IMR-90 (cell line): ENCODE results near the gene SPZ1. TPM values are rescaled to one million over a fixed set of nuclear protein-coding genes. Genes with fewer than 3 reads are reported as not detected.

Experiments
- ATAC-seq: fragments of 200-7000 bp; cut with Tn5 transposase; 2 replicates; pipeline ENCODE4 v1.9.1; 2020; ENCODE audit warnings: low read depth, mild to moderate bottlenecking, moderate library complexity
- BruUV-seq: library from RNA; stranded (reverse); fragments of 400-500 nt; replicated peaks from 2 replicates; lab custom pipeline; 2021; lab: Mats Ljungman, UMichigan
- CTCF ChIA-PET: fragments of 300-600 bp; formaldehyde crosslinking; extraction: SDS; loops from one replicate; lab custom pipeline; 2021; ENCODE audit warnings: antibody characterized with exemption; lab: Yijun Ruan, JAX
- POLR2A ChIA-PET: fragments of 300-600 bp; sonication (Branson Sonifier 250); formaldehyde crosslinking; loops from one replicate; lab custom pipeline; 2022; ENCODE audit warnings: antibody characterized with exemption; ENCODE audit not compliant: unreplicated experiment; lab: Charles Lee
- DNase-seq: peaks from one replicate; pipeline ENCODE4 v3.0.0; 2013
- H2AFZ ChIP-seq: replicated peaks from 2 replicates; pipeline ENCODE3; 2013; ENCODE audit warnings: low read length, mild to moderate bottlenecking; ENCODE audit not compliant: poor library complexity
- H2AK5ac ChIP-seq: 2 replicates; pipeline ENCODE4 v1.6.1; 2013; ENCODE audit warnings: low read depth, low read length, inconsistent platforms
- H2AK9ac ChIP-seq: replicated peaks from 2 replicates; pipeline ENCODE3; 2013; ENCODE audit warnings: mild to moderate bottlenecking, low read depth, low read length, moderate library complexity; ENCODE audit not compliant: poor library complexity
- H2BK120ac ChIP-seq: 2 replicates; pipeline ENCODE4 v1.6.1; 2013; ENCODE audit warnings: low read depth, low read length, inconsistent platforms
- H2BK15ac ChIP-seq: 3 replicates; pipeline ENCODE4 v1.6.1; 2013; ENCODE audit warnings: low read depth, low read length, inconsistent platforms
- H2BK20ac ChIP-seq: 2 replicates; pipeline ENCODE4 v1.6.1; 2013; ENCODE audit warnings: low read depth, mild to moderate bottlenecking, inconsistent platforms, low read length, moderate library complexity
- H2BK5ac ChIP-seq: 2 replicates; pipeline ENCODE4 v1.6.1; 2013; ENCODE audit warnings: mild to moderate bottlenecking, low read depth, low read length, inconsistent platforms; ENCODE audit not compliant: poor library complexity, severe bottlenecking
- H3K14ac ChIP-seq: replicated peaks from 2 replicates; pipeline ENCODE4 v1.6.1; 2013; ENCODE audit warnings: low read depth, low read length, inconsistent platforms
- H3K18ac ChIP-seq: 2 replicates; pipeline ENCODE4 v1.6.1; 2013; ENCODE audit warnings: low read depth, low read length, control low read depth
- H3K23ac ChIP-seq: 2 replicates; pipeline ENCODE4 v1.6.1; 2013; ENCODE audit warnings: low read depth, low read length, inconsistent platforms
- H3K27ac ChIP-seq: 2 replicates; pipeline ENCODE4 v1.5.1; 2013; ENCODE audit warnings: mild to moderate bottlenecking, control low read depth, low read length; ENCODE audit not compliant: insufficient read depth
- H3K27me3 ChIP-seq: 2 replicates; pipeline ENCODE4 v1.6.1; 2013; ENCODE audit warnings: low read length; ENCODE audit not compliant: control insufficient read depth, insufficient read depth
- H3K36me3 ChIP-seq: 2 replicates; pipeline ENCODE4 v1.6.1; 2013; ENCODE audit warnings: low read length, mixed read lengths; ENCODE audit not compliant: control insufficient read depth, insufficient read depth
- H3K4ac ChIP-seq: 2 replicates; pipeline ENCODE4 v1.6.1; 2013; ENCODE audit warnings: low read depth, low read length, inconsistent platforms
- H3K4me1 ChIP-seq: 2 replicates; pipeline ENCODE4 v1.6.1; 2013; ENCODE audit warnings: low read length, mixed read lengths; ENCODE audit not compliant: control insufficient read depth, insufficient read depth
- H3K4me2 ChIP-seq: 2 replicates; pipeline ENCODE4 v1.6.1; 2013; ENCODE audit warnings: low read depth, mild to moderate bottlenecking, control low read depth, low read length, moderate library complexity
- H3K4me3 ChIP-seq: 2 replicates; pipeline ENCODE4 v1.5.1; 2013; ENCODE audit warnings: low read depth, mild to moderate bottlenecking, control low read depth, low read length, moderate library complexity; ENCODE audit not compliant: insufficient read depth
- H3K56ac ChIP-seq: 2 replicates; pipeline ENCODE4 v1.6.1; 2013; ENCODE audit warnings: low read length, inconsistent platforms; ENCODE audit not compliant: insufficient read depth; ENCODE audit errors: extremely low read depth
- H3K79me1 ChIP-seq, 2 experiments: 2 replicates each; pipeline ENCODE4 v1.6.1; 2013; ENCODE audit warnings: low read length in 2 of 2, inconsistent platforms in 1 of 2, low read depth in 1 of 2
- H3K9ac ChIP-seq: 2 replicates; pipeline ENCODE4 v1.6.1; 2013; ENCODE audit warnings: low read depth, low read length, control low read depth
- H3K9me1 ChIP-seq: 2 replicates; pipeline ENCODE4 v1.6.1; 2013; ENCODE audit warnings: low read length, inconsistent platforms; ENCODE audit not compliant: insufficient read depth
- H3K9me3 ChIP-seq: 2 replicates; pipeline ENCODE4 v1.6.1; 2013; ENCODE audit warnings: low read length; ENCODE audit not compliant: control insufficient read depth, insufficient read depth
- H4K20me1 ChIP-seq: 2 replicates; pipeline ENCODE4 v1.6.1; 2013; ENCODE audit warnings: low read length, inconsistent platforms; ENCODE audit not compliant: insufficient read depth
- H4K5ac ChIP-seq: 2 replicates; pipeline ENCODE4 v1.6.1; 2013; ENCODE audit warnings: mild to moderate bottlenecking, low read depth, low read length, control low read depth
- H4K8ac ChIP-seq, 2 experiments: 2 replicates each; pipeline ENCODE4 v1.6.1; 2013; ENCODE audit warnings: low read depth in 2 of 2, low read length in 2 of 2, control low read depth in 1 of 2, inconsistent platforms in 1 of 2
- H4K91ac ChIP-seq: 2 replicates; pipeline ENCODE4 v1.6.1; 2013; ENCODE audit warnings: low read depth, low read length, inconsistent platforms; ENCODE audit not compliant: insufficient read depth
- BHLHE40 ChIP-seq: fragments of 150-350 bp; IDR thresholded peaks from 2 replicates; pipeline ENCODE4 v1.6.1; 2016; ENCODE audit warnings: mild to moderate bottlenecking, low read depth, low read length
- CEBPB ChIP-seq: IDR thresholded peaks from 2 replicates; pipeline ENCODE4 v1.6.1; 2012; ENCODE audit warnings: low read depth, low read length, improper control_type of control experiment
- CHD1 ChIP-seq: IDR thresholded peaks from 2 replicates; pipeline ENCODE4 v1.6.1; 2012; ENCODE audit warnings: low read depth, low read length, improper control_type of control experiment
- FOS ChIP-seq: fragments of 150-350 bp; IDR thresholded peaks from 2 replicates; pipeline ENCODE4 v1.6.1; 2016; ENCODE audit warnings: low read depth, low read length
- MAFK ChIP-seq: IDR thresholded peaks from 2 replicates; pipeline ENCODE4 v1.6.1; 2012; ENCODE audit warnings: low read depth, low read length, improper control_type of control experiment
- MAZ ChIP-seq: IDR thresholded peaks from 2 replicates; pipeline ENCODE4 v1.6.1; 2012; ENCODE audit warnings: low read depth, mild to moderate bottlenecking, low read length, improper control_type of control experiment, moderate library complexity, borderline replicate concordance
- MXI1 ChIP-seq: IDR thresholded peaks from 2 replicates; pipeline ENCODE4 v1.6.1; 2012; ENCODE audit warnings: low read depth, mild to moderate bottlenecking, low read length, moderate library complexity, borderline replicate concordance
- NFE2L2 ChIP-seq: fragments of 150-350 bp; IDR thresholded peaks from 2 replicates; pipeline ENCODE4 v1.6.1; 2016; ENCODE audit warnings: low read depth, mild to moderate bottlenecking, low read length
- POLR2A ChIP-seq: IDR thresholded peaks from 2 replicates; pipeline ENCODE4 v1.6.1; 2012; ENCODE audit warnings: mild to moderate bottlenecking, low read depth, low read length
- RAD21 ChIP-seq: IDR thresholded peaks from 2 replicates; pipeline ENCODE4 v1.6.1; 2012; ENCODE audit warnings: low read length, improper control_type of control experiment
- RCOR1 ChIP-seq: IDR thresholded peaks from 2 replicates; pipeline ENCODE4 v1.6.1; 2012; ENCODE audit warnings: mild to moderate bottlenecking, low read length, improper control_type of control experiment; ENCODE audit not compliant: insufficient replicate concordance
- RFX5 ChIP-seq: IDR thresholded peaks from 2 replicates; pipeline ENCODE4 v1.8.0; 2012; ENCODE audit warnings: low read depth, mild to moderate bottlenecking, low read length, moderate library complexity
- SMC3 ChIP-seq: fragments of 150-350 bp; IDR thresholded peaks from 2 replicates; pipeline ENCODE4 v1.6.1; 2016; ENCODE audit warnings: low read depth, mild to moderate bottlenecking, antibody characterized with exemption, low read length, moderate library complexity
- dilution Hi-C: fragments of 300-500 bp; cut with HindIII; formaldehyde crosslinking; loops from one replicate; pipeline ENCODE4 v1.14.3; 2018; ENCODE audit warnings: low sequenced_read_pairs; ENCODE audit not compliant: unreplicated experiment
- in situ Hi-C: fragments of 300-500 bp; cut with MboI; formaldehyde crosslinking; loops from 3 replicates; pipeline ENCODE4 v1.14.3; 2019; ENCODE audit warnings: low sequenced_read_pairs, inconsistent platforms, mixed read lengths
- intact Hi-C: fragments of 100-400 bp; cut with micrococcal nuclease; formaldehyde crosslinking; loops from 2 replicates; pipeline ENCODE4 v1.10.0; 2022
- polyA plus RNA-seq, 3 experiments: library from polyadenylated mRNA; depleted of rRNA; stranded (reverse); fragments of >200 nt; gene quantifications; 2 replicates each; pipeline ENCODE4 v1.2.3, GENCODE V29; 2012; ENCODE audit warnings: low replicate concordance in 1 of 3
- total RNA-seq: library from RNA; depleted of rRNA; stranded (reverse); fragments of >200 nt; gene quantifications from 2 replicates; pipeline ENCODE4 v1.2.3, GENCODE V29; 2012
- TF ChIP-seq, protein P1 (sequence below): fragments of 150-350 bp; IDR thresholded peaks from 2 replicates; pipeline ENCODE4 v1.6.1; 2017; ENCODE audit warnings: mild to moderate bottlenecking, antibody characterized with exemption, low read length, low read depth
- TF ChIP-seq, protein P2 (sequence below): fragments of 150-350 bp; IDR thresholded peaks from 2 replicates; pipeline ENCODE4 v1.6.1; 2016; ENCODE audit warnings: low read depth, mild to moderate bottlenecking, low read length, moderate library complexity, borderline replicate concordance
- TF ChIP-seq, protein P3 (sequence below): conservative IDR thresholded peaks from 2 replicates; pipeline ENCODE4 v1.5.1; 2012; ENCODE audit warnings: mild to moderate bottlenecking, low read depth, low read length, improper control_type of control experiment

SPZ1 gene
- total and polyA plus RNA-seq, 2 of the 4 experiments (the other 2 are of a cell fraction) = not detected

DNA sequence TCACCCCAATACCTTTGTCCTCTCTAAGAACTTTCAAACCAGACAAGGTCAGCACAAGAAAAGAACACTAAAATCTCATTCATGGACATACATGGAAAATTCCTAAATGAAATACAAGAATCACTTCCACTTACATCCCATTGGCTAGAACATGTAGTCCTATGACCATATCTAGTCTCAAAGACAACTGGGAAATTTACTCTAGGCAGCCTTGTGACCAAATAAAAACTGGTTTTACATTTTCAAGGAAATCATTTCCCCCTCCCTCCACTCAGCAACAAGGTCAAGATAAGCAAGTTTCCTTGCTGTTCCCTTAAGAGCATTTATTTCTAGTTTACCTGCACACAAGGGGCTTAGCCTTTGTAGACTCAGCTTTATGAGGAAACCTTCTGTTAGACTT is 43.6 kb upstream of the SPZ1 start:
- H4K8ac ChIP-seq = no peak overlapping the region
- no TSS peak for BruUV-seq
- H3K4ac ChIP-seq = no peak overlapping the region
- no peak overlapping the region for H3K27ac ChIP-seq
- POLR2A ChIA-PET = no interaction called here
- H3K9me1 ChIP-seq = no peaks in the 10 kb centered on the region
- dilution Hi-C loops = no loop called here
- intact Hi-C loops = no loop called here
- no peak for TF ChIP-seq RCOR1
- TF ChIP-seq, protein P1, sequence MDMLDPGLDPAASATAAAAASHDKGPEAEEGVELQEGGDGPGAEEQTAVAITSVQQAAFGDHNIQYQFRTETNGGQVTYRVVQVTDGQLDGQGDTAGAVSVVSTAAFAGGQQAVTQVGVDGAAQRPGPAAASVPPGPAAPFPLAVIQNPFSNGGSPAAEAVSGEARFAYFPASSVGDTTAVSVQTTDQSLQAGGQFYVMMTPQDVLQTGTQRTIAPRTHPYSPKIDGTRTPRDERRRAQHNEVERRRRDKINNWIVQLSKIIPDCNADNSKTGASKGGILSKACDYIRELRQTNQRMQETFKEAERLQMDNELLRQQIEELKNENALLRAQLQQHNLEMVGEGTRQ = no peak
- no peak for TF ChIP-seq MAFK
- TF ChIP-seq RFX5 = no peak
- TF ChIP-seq, protein P2, sequence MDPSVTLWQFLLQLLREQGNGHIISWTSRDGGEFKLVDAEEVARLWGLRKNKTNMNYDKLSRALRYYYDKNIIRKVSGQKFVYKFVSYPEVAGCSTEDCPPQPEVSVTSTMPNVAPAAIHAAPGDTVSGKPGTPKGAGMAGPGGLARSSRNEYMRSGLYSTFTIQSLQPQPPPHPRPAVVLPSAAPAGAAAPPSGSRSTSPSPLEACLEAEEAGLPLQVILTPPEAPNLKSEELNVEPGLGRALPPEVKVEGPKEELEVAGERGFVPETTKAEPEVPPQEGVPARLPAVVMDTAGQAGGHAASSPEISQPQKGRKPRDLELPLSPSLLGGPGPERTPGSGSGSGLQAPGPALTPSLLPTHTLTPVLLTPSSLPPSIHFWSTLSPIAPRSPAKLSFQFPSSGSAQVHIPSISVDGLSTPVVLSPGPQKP = no peak
- TF ChIP-seq BHLHE40 = no peak
- no peak for TF ChIP-seq NFE2L2
- TF ChIP-seq MAZ = no peak
- TF ChIP-seq RAD21 = no peak
- TF ChIP-seq FOS = no peak
- no peak for TF ChIP-seq CEBPB
- no peak for TF ChIP-seq SMC3
- no peak for TF ChIP-seq MXI1
- TF ChIP-seq, protein P3, sequence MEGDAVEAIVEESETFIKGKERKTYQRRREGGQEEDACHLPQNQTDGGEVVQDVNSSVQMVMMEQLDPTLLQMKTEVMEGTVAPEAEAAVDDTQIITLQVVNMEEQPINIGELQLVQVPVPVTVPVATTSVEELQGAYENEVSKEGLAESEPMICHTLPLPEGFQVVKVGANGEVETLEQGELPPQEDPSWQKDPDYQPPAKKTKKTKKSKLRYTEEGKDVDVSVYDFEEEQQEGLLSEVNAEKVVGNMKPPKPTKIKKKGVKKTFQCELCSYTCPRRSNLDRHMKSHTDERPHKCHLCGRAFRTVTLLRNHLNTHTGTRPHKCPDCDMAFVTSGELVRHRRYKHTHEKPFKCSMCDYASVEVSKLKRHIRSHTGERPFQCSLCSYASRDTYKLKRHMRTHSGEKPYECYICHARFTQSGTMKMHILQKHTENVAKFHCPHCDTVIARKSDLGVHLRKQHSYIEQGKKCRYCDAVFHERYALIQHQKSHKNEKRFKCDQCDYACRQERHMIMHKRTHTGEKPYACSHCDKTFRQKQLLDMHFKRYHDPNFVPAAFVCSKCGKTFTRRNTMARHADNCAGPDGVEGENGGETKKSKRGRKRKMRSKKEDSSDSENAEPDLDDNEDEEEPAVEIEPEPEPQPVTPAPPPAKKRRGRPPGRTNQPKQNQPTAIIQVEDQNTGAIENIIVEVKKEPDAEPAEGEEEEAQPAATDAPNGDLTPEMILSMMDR = no peak
- no peak for TF ChIP-seq CHD1
- TF ChIP-seq POLR2A = no peak
- H4K20me1 ChIP-seq = no peaks in the 10 kb centered on the region
- H2AK5ac ChIP-seq = no peak overlapping the region
- no peak overlapping the region for H3K56ac ChIP-seq
- H2BK15ac ChIP-seq = no peak overlapping the region
- H2BK20ac ChIP-seq = no peak overlapping the region
- CTCF ChIA-PET = no interaction called here
- no peak overlapping the region for H2AK9ac ChIP-seq
- H3K4me2 ChIP-seq = no peak overlapping the region
- no peaks in the 10 kb centered on the region; the same call in 1 of the 2 replicates for H3K27me3 ChIP-seq
- H2BK120ac ChIP-seq = no peak overlapping the region
- no peak overlapping the region for H4K91ac ChIP-seq
- no peaks in the 10 kb centered on the region for H3K79me1 ChIP-seq
- H3K9ac ChIP-seq = no peak overlapping the region
- no peak for DNase-seq
- H3K14ac ChIP-seq = no peak overlapping the region
- H4K5ac ChIP-seq = no peak overlapping the region
- H3K36me3 ChIP-seq = no peaks in the 10 kb centered on the region
- no peak overlapping the region for H3K4me3 ChIP-seq
- in situ Hi-C loops = no loop called here
- no peak overlapping the region for H3K23ac ChIP-seq
- no peaks in the 10 kb centered on the region for H3K9me3 ChIP-seq
- no peaks in the 10 kb centered on the region for H3K4me1 ChIP-seq
- H2AFZ ChIP-seq = no peak overlapping the region
- H2BK5ac ChIP-seq = no peak overlapping the region
- no peak for ATAC-seq
- no peak overlapping the region for H3K18ac ChIP-seq
